GM18511 (cell line): ENCODE results near the gene POU2AF2.

Source experiments
- ATAC-seq: cut with Tn5 transposase; IDR thresholded peaks from one replicate; pipeline ENCODE4 v1.9.1; 2021; ENCODE audit warnings: mild to moderate bottlenecking, moderate library complexity; ENCODE audit not compliant: unreplicated experiment

Gene POU2AF2

DNA sequence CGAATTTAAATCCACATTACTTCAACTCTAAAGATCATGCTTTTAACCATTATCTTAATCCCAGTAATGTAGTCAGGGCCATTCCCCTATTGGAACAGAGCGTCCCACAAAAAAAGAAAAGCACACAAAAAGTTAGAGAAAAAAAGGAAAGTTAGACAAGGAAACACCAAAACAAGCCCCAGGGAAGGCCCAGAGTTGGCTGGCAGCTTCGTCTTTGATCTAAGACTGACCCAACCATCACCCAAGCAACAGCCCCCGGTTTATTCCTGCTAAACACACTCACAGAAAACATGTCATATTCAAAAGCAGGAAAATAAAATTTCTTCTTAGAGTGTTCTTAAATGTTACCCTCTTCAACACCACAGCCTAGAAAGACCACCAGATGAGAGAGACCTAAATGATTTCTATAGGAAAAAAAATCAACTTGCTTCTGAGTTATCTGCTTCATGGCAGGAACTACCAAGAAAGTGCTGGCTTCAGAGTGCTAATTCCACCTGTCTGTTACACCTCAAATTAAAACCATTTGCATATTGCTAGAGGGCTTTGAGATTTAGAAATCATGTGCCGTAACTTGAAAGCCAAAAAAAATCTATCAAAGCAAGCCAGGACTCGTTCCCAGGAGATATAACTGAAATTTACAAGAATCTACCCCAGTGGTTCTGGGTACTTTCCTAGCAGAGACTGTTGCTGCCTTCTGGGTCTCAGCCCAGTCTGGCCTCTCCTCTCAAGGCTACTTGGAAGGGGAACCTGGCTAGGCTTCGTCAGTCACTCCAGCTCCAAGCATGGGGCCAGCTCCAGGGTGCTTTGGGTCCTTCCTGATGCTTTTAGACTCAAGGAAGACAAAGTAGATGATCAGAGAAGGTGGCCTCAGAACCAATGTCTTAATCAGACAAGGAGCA, 84.0 kb downstream of the POU2AF2 start:
- ATAC-seq, result no peak

DNA sequence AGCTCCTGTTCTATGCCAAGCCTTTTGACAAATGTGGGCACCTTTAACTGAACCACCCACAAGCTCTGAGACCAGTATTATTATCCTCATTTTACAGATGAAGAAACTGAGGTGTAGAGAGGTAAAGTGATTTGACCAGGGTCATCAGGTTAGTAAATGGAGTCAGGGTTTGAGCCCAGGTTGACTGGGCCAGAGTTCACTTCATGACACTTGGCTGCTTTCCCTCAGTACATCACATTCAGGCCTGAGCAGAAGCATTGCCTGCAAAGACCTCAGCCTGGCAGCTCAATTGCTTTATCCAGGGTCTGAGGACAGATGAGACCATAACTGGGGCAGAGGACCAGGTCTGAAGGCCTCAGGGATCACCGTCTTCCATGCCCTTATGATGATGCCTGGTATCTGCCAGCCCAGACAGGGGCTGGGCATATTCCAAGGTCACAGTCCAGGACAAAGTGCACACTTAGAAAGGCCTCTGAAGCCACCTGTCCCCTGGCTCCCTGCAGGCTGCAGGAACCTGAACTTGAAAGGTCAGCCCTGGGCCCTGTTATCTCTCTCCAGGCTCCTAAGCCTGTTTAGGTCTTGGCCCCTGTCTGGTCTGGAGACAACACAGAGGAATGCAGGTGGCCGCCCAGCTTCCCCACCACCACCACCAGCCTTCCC, 84.8 kb downstream of the POU2AF2 start:
- no peak for ATAC-seq

DNA sequence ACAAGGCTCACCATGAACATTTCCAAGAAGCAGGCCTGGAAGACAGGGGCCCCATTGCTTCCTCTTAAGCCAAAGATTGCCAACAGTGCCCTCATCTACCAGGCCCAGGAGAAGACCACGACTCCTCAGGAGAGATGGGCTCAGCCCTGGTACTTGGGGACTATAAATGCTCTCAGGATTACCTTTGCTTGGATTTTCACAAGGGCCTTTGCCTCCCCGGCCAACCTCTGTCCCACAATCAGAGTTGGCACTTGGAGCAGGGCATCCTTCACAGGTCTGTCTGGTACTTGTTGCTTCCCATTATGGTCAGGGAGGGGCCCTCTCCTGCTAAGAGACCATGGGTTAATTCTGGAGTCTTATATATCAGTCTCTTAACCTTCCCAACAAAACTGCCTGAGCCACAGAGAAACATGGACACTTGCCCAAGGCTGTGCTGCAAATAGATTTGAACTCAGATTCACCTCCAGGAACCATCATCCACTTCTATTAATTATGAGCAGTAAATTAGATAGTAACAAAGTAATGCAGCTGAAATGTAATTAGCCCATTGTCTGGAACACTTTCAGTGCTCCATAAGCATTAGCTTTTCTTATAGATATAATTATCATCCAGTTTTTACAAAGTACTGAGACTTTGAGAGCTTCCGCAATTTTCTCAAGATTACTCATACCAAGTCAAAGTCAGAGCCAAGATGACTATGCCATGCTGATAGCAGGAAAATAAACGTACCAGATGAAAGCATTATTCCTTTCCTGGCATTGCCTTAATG, 86.4 kb downstream of the POU2AF2 start:
- ATAC-seq, result no peak

DNA sequence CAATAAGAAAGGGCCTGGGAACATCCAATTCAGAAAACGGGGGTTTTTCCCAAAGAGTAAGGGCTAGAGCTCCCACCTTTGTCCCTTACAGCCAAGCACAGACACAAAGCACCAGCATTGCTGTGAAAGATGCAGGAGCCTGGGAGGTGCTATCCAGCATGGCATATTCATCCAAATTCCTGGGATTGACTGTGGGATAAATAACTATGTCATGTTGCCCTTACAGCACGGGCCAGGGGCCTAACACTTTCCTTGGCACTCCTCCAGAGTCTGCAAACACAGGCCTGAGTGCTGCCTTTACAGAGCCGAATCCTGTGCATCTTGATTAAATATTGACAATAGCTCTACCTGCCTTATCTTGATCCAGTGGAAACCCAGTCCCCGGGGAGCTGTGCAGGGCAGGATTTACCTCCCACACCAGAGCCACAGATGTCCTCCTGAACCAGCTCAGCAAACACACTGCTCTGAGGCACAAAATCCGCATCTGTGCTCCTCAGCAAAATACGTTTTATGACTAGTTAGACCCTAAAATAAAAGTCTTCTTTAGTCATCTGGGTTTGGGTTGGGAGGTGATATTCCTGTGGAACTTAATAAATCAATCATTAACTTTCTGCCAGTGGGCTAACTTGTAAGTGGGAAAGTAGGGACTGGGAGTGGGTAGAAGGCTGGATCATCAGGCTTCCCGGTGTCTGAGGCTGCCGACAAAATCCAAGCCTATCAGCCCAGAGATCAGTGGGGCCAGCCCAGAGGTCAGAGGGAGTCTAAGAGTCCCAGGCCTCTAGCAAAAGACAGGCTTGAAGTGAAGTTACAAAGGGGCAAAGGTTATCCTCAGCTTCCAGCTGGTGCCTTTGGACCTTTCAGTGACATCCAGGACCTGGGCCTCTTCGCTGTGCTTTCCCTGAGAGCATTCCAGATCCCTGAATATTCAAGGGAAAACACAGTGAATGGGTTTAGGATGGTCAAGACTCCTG, 89.3 kb downstream of the POU2AF2 start:
- ATAC-seq, result no peak

GRCh38 chr11:111335549-111335948, 90.0 kb downstream of the POU2AF2 start:
- ATAC-seq, result no peak
